ENCODE results near the gene TYK2. TPM values are rescaled to one million over a fixed set of nuclear protein-coding genes. Genes with fewer than 3 reads are reported as not detected.
A peak's percentile ranks its signal among the peaks of the same experiment; 100 is the strongest.

The TYK2 gene
- total RNA-seq, 4 donors from 2014 or later, result 48.2 to 115 (median 64.8) TPM

- DNase-seq (ENCODE audit: low spot score in 2 of 2), result no peak
- no peak overlapping the region for H3K4me3 ChIP-seq (ENCODE audit: low read depth, poor library complexity, severe bottlenecking)
- 80 to 82% methylated on average over 26 of the region's 29 CpGs for WGBS, 2 donors
- intact Hi-C loops (cut with DNase I; ENCODE audit: low total_unique reads), result no loop called here
- no peak for TF ChIP-seq CTCF (IDR thresholded peaks at IDR 0.05)
- no peak for TF ChIP-seq POLR2A (IDR thresholded peaks at IDR 0.05)
Observed at GRCh38 chr19:10317045-10317856, 63.1 kb downstream of the TYK2 start.

- intact Hi-C loops (cut with DNase I; ENCODE audit: low total_unique reads), result no loop called here
- 54 to 60% methylated on average over 19 of the region's 19 CpGs for WGBS, 2 donors
- TF ChIP-seq CTCF (IDR thresholded peaks at IDR 0.05), result no peak
- no peak for TF ChIP-seq POLR2A (IDR thresholded peaks at IDR 0.05)
- no peak for DNase-seq (ENCODE audit: low spot score in 2 of 2)
- H3K4me3 ChIP-seq (ENCODE audit: low read depth, poor library complexity, severe bottlenecking), result no peak overlapping the region
Observed at GRCh38 chr19:10316229-10317044, 63.9 kb downstream of the TYK2 start.

GRCh38 chr19:10315335-10316214 lies 64.8 kb downstream of the TYK2 start, which contains the start of gene FDX2:
Gene FDX2 (minus strand): TSS chr19:10316015. CDS start chr19:10315996, 19 bp downstream.
- TF ChIP-seq POLR2A (IDR thresholded peaks at IDR 0.05) (no peak), CTCF (IDR thresholded peaks at IDR 0.05) (no peak)
- DNase-seq (ENCODE audit: low spot score in 2 of 2), result peak; percentile 80 to 98
- H3K4me3 ChIP-seq (ENCODE audit: low read depth, poor library complexity, severe bottlenecking), result peak within 1 kb of the TSS; percentile 49
- 1% methylated on average over 40 to 51 of the region's 55 CpGs for WGBS, 2 donors
- intact Hi-C loops (cut with DNase I; ENCODE audit: low total_unique reads), result no loop called here

- H3K4me3 ChIP-seq (ENCODE audit: low read depth, poor library complexity, severe bottlenecking), result no peak within 1 kb of the TSS
- DNase-seq (ENCODE audit: low spot score in 2 of 2), result no peak
- no peak for TF ChIP-seq CTCF (IDR thresholded peaks at IDR 0.05)
- no peak for TF ChIP-seq POLR2A (IDR thresholded peaks at IDR 0.05)
- intact Hi-C loops (cut with DNase I; ENCODE audit: low total_unique reads), result no loop called here
- 91 to 94% methylated on average over 20 to 24 of the region's 24 CpGs for WGBS, 2 donors
Observed at GRCh38 chr19:10309423-10309822, 70.9 kb downstream of the TYK2 start, which contains the start of gene ZGLP1. Gene ZGLP1 (minus strand): TSS chr19:10309815.

GRCh38 chr19:10306327-10306726 lies 74.0 kb downstream of the TYK2 start:
- WGBS, 2 donors, result 87% methylated on average over 5 of the region's 5 CpGs
- no peak for TF ChIP-seq CTCF (IDR thresholded peaks at IDR 0.05)
- no peak for TF ChIP-seq POLR2A (IDR thresholded peaks at IDR 0.05)
- DNase-seq (ENCODE audit: low spot score in 2 of 2), result no peak
- intact Hi-C loops (cut with DNase I; ENCODE audit: low total_unique reads), result no loop called here
- no peak overlapping the region for H3K4me3 ChIP-seq (ENCODE audit: low read depth, poor library complexity, severe bottlenecking)
